ENCODE measurements around the gene ACIN1. TPM values are rescaled to one million over a fixed set of nuclear protein-coding genes. Genes with fewer than 3 reads are reported as not detected.
A peak's percentile ranks its signal among the peaks of the same experiment; 100 is the strongest.

ACIN1 gene
- total and polyA plus RNA-seq, 9 of the 15 experiments (the other 6 are each of a cell fraction or from before 2014, with no cell fraction given) = 5.0 to 196 (median 129) TPM

- TF ChIP-seq HMGXB4 (CRISPR knock-in tag; IDR thresholded peaks at IDR 0.05) (peak; percentile 89; the same call in 1 of the 2 replicates), MTA3 (IDR thresholded peaks at IDR 0.05; ENCODE audit: borderline replicate concordance) (0 out of 2 replicates have a peak, but pooled peaks have one; percentile 57), NCOA2 (IDR thresholded peaks at IDR 0.05; ENCODE audit: partially characterized antibody in 2 of 2) (peak in 1 of 2 experiments; percentile 26), ZBTB33 (CRISPR knock-in tag; IDR thresholded peaks at IDR 0.05) (no peak), CTBP1 (IDR thresholded peaks at IDR 0.05; ENCODE audit: borderline replicate concordance) (peak; percentile 43; the same call in 1 of the 2 replicates), PTTG1 (tag; IDR thresholded peaks at IDR 0.05; ENCODE audit: low read depth) (no peak), POLR2AphosphoS5 (IDR thresholded peaks at IDR 0.05; ENCODE audit: control insufficient read depth, insufficient read depth, low read depth, low read length) (peak; percentile 12; the same call in 1 of the 2 replicates), KLF10 (CRISPR knock-in tag; IDR thresholded peaks at IDR 0.05) (no peak), ATF1 (CRISPR knock-in tag; IDR thresholded peaks at IDR 0.05) (no peak), ATF1 (tag; IDR thresholded peaks at IDR 0.05) (0 out of 2 replicates have a peak, but pooled peaks have one; percentile 12), L3MBTL2 (IDR thresholded peaks at IDR 0.05) (peak; percentile 68), CBFB (CRISPR knock-in tag; IDR thresholded peaks at IDR 0.05) (no peak), DEAF1 (CRISPR knock-in tag; IDR thresholded peaks at IDR 0.05) (peak; percentile 57), JUND (IDR thresholded peaks at IDR 0.05; ENCODE audit: borderline replicate concordance, low read depth, low read length) (peak; percentile 33; the same call in 1 of the 2 replicates), JUND (tag; IDR thresholded peaks at IDR 0.05; ENCODE audit: borderline replicate concordance, low read depth, low read length) (no peak; the same call in 2 of the 3 replicates), RBM34 (IDR thresholded peaks at IDR 0.05; ENCODE audit: borderline replicate concordance, insufficient read depth, low read length) (no peak), YY1 (IDR thresholded peaks at IDR 0.05; ENCODE audit: borderline replicate concordance in 1 of 3, control insufficient read depth in 1 of 3, extremely low read depth in 1 of 3, insufficient read depth in 3 of 3, insufficient read length in 1 of 3, insufficient replicate concordance in 2 of 3, low read depth in 1 of 3, low read length in 2 of 3) (peak in 1 of 3 experiments; percentile 70), NBN (IDR thresholded peaks at IDR 0.05; ENCODE audit: low read depth) (peak; percentile 68; the same call in 1 of the 2 replicates), XRCC5 (IDR thresholded peaks at IDR 0.05; ENCODE audit: low read depth, low read length) (peak; percentile 79; the same call in 1 of the 2 replicates), RB1 (IDR thresholded peaks at IDR 0.05; ENCODE audit: low read depth) (peak; percentile 92)
These were observed 26.0 kb downstream of the ACIN1 start (continued) for GRCh38 chr14:23068789-23069412.

Data from K562 (cell line).